Immature natural killer cell (primary cell): ENCODE data around the gene CES4A. TPM values are rescaled to one million over a fixed set of nuclear protein-coding genes. Genes with fewer than 3 reads are reported as not detected.
"Not testable (repeated sequence)": the region's sequence is repeated elsewhere in the genome, so short reads cannot be mapped to it uniquely, and the experiment has no call there.

ENCODE experiments used
- DNase-seq, 3 donors: peaks; one replicate each; pipeline ENCODE4 v3.0.0; 2022; ENCODE audit warnings: mixed read lengths in 1 of 3
- H3K27ac Mint-ChIP-seq, 6 donors: one replicate each; pipeline ENCODE4 v1.8.0; 2020; ENCODE audit warnings: mixed read lengths in 6 of 6, mild to moderate bottlenecking in 5 of 6, inconsistent platforms in 4 of 6, moderate library complexity in 3 of 6
- H3K27me3 Mint-ChIP-seq, 3 donors: one replicate each; pipeline ENCODE4 v1.8.0; 2020 to 2021; ENCODE audit warnings: low read depth in 3 of 3, mild to moderate bottlenecking in 3 of 3, mixed read lengths in 3 of 3, moderate library complexity in 3 of 3, inconsistent platforms in 1 of 3
- H3K36me3 Mint-ChIP-seq, 3 donors: one replicate each; pipeline ENCODE4 v1.8.0; 2020; ENCODE audit warnings: mixed read lengths in 3 of 3, inconsistent platforms in 2 of 3, mild to moderate bottlenecking in 2 of 3
- H3K4me1 Mint-ChIP-seq, 2 donors: one replicate each; pipeline ENCODE4 v1.8.0; 2020; ENCODE audit warnings: inconsistent platforms in 2 of 2, mild to moderate bottlenecking in 2 of 2, mixed read lengths in 2 of 2, moderate library complexity in 1 of 2
- H3K4me3 Mint-ChIP-seq, 5 donors: one replicate each; pipeline ENCODE4 v1.8.0; 2020; ENCODE audit warnings: mild to moderate bottlenecking in 5 of 5, mixed read lengths in 5 of 5, inconsistent platforms in 3 of 5, moderate library complexity in 3 of 5
- H3K9me3 Mint-ChIP-seq, 6 donors: one replicate each; pipeline ENCODE4 v1.8.0; 2020; ENCODE audit warnings: mild to moderate bottlenecking in 6 of 6, mixed read lengths in 6 of 6, inconsistent platforms in 4 of 6, moderate library complexity in 3 of 6
- polyA plus RNA-seq, 3 donors: library from polyadenylated mRNA; unstranded; fragments of 300-500 nt; fragmentation: Illumina TruSeq; gene quantifications; one replicate each; pipeline ENCODE4 v1.2.3, GENCODE V29; 2021

Gene CES4A
- polyA plus RNA-seq, 3 donors from 2014 or later: 0.98 to 1.6 TPM; not detected in 1

- DNase-seq: no peak
- no peak overlapping the region for H3K4me3 Mint-ChIP-seq
- peaks cover 0 to 3% (median 0%) of the 10 kb centered on the region in 3 donors for H3K27me3 Mint-ChIP-seq
- no peaks in the 10 kb centered on the region for H3K9me3 Mint-ChIP-seq
- H3K27ac Mint-ChIP-seq: peak overlapping the region in 1 of 6 donors; percentile 23
- H3K4me1 Mint-ChIP-seq: peaks cover 18 to 72% of the 10 kb centered on the region in 2 donors
- peaks cover 4 to 12% (median 4%) of the 10 kb centered on the region in 3 donors for H3K36me3 Mint-ChIP-seq
These were observed 51.8 kb downstream of the CES4A start for GRCh38 chr16:67040166-67040565.

- Mint-ChIP-seq H3K27ac (peak overlapping the region in 2 of 6 donors; percentile 25 to 28), H3K9me3 (no peaks in the 10 kb centered on the region), H3K27me3 (peaks cover 0 to 3% (median 0%) of the 10 kb centered on the region in 3 donors), H3K4me3 (no peak overlapping the region), H3K4me1 (peaks cover 15 to 64% of the 10 kb centered on the region in 2 donors), H3K36me3 (peaks cover 4 to 12% (median 4%) of the 10 kb centered on the region in 3 donors)
- no peak for DNase-seq
These were observed 52.5 kb downstream of the CES4A start for GRCh38 chr16:67040906-67041305.

GRCh38 chr16:67041520-67041919 is 53.1 kb downstream of the CES4A start:
- Mint-ChIP-seq H3K36me3 (peaks cover 4 to 12% (median 7%) of the 10 kb centered on the region in 3 donors), H3K27ac (peak overlapping the region in 3 of 6 donors; percentile 23 to 28 (median 25)), H3K4me1 (peaks cover 13 to 62% of the 10 kb centered on the region in 2 donors)
- DNase-seq, H3K4me3 Mint-ChIP-seq, H3K9me3 Mint-ChIP-seq, H3K27me3 Mint-ChIP-seq: not testable (repeated sequence)

- DNase-seq: no peak
- Mint-ChIP-seq H3K27me3 (peaks cover 0 to 3% (median 1%) of the 10 kb centered on the region in 3 donors), H3K36me3 (peaks cover 4 to 12% (median 8%) of the 10 kb centered on the region in 3 donors), H3K4me3 (no peak overlapping the region), H3K9me3 (no peaks in the 10 kb centered on the region), H3K27ac (peak overlapping the region in 1 of 6 donors; percentile 41), H3K4me1 (peaks cover 14 to 70% of the 10 kb centered on the region in 2 donors)
These were observed 55.0 kb downstream of the CES4A start for GRCh38 chr16:67043420-67043819.

- Mint-ChIP-seq H3K27ac (no peak overlapping the region), H3K36me3 (peaks cover 0 to 4% (median 0%) of the 10 kb centered on the region in 3 donors), H3K9me3 (no peaks in the 10 kb centered on the region), H3K4me1 (peaks cover 38 to 57% of the 10 kb centered on the region in 2 donors), H3K27me3 (peaks cover 7 to 14% (median 8%) of the 10 kb centered on the region in 3 donors), H3K4me3 (no peak overlapping the region)
- DNase-seq: no peak
These were observed 62.4 kb downstream of the CES4A start for GRCh38 chr16:67050796-67051195.

GRCh38 chr16:67052399-67052798 is 64.0 kb downstream of the CES4A start:
- no peak for DNase-seq
- Mint-ChIP-seq H3K27ac (peak overlapping the region; percentile 79 to 93 (median 88)), H3K9me3 (no peaks in the 10 kb centered on the region), H3K4me3 (peak overlapping the region in 4 of 5 donors; percentile 47 to 77 (median 66)), H3K4me1 (peaks cover 40 to 57% of the 10 kb centered on the region in 2 donors), H3K36me3 (no peaks in the 10 kb centered on the region), H3K27me3 (peaks cover 7 to 14% (median 8%) of the 10 kb centered on the region in 3 donors)

- Mint-ChIP-seq H3K9me3 (no peaks in the 10 kb centered on the region), H3K4me1 (peaks cover 46 to 67% of the 10 kb centered on the region in 2 donors), H3K27me3 (peaks cover 6 to 14% (median 7%) of the 10 kb centered on the region in 3 donors), H3K27ac (peak overlapping the region; percentile 79 to 93 (median 88)), H3K36me3 (no peaks in the 10 kb centered on the region), H3K4me3 (peak overlapping the region; percentile 47 to 84 (median 68))
- DNase-seq: peak in 2 of 3 donors; percentile 6 to 24
These were observed 65.5 kb downstream of the CES4A start for GRCh38 chr16:67053767-67054334.

GRCh38 chr16:67054901-67055300 is 66.5 kb downstream of the CES4A start:
- H3K9me3 Mint-ChIP-seq: no peaks in the 10 kb centered on the region
- peaks cover 6 to 14% (median 7%) of the 10 kb centered on the region in 3 donors for H3K27me3 Mint-ChIP-seq
- H3K4me1 Mint-ChIP-seq: peaks cover 47 to 77% of the 10 kb centered on the region in 2 donors
- DNase-seq: no peak
- peak overlapping the region; percentile 47 to 84 (median 68) for H3K4me3 Mint-ChIP-seq
- peak overlapping the region; percentile 79 to 93 (median 88) for H3K27ac Mint-ChIP-seq
- no peaks in the 10 kb centered on the region for H3K36me3 Mint-ChIP-seq

- no peak for DNase-seq
- H3K27ac Mint-ChIP-seq: peak overlapping the region; percentile 50 to 80 (median 72)
- H3K9me3 Mint-ChIP-seq: no peaks in the 10 kb centered on the region
- H3K36me3 Mint-ChIP-seq: peaks cover 0 to 7% (median 3%) of the 10 kb centered on the region in 3 donors
- H3K4me1 Mint-ChIP-seq: peaks cover 47 to 80% of the 10 kb centered on the region in 2 donors
- H3K4me3 Mint-ChIP-seq: peak overlapping the region in 2 of 5 donors; percentile 30 to 51
- H3K27me3 Mint-ChIP-seq: peaks cover 6 to 14% (median 7%) of the 10 kb centered on the region in 3 donors
These were observed 67.5 kb downstream of the CES4A start for GRCh38 chr16:67055712-67056487.

Other genes with a start within 250 kb of the CES4A start
- 10 to 100 TPM; 15.3 to 41.1 (median 16.6) TPM for gene DYNC1LI2, start 237.0 kb upstream of the CES4A start, polyA plus RNA-seq
- gene TERB1, start 187.0 kb upstream of the CES4A start, polyA plus RNA-seq: under 1 TPM in 1 of 3 donors, not detected in 2; 0.11 TPM
- gene NAE1, start 157.6 kb upstream of the CES4A start, polyA plus RNA-seq: 10 to 100 TPM; 67.2 to 73.8 (median 69.8) TPM
- under 1 TPM; 0.12 to 0.25 (median 0.17) TPM for gene CA7, start 144.2 kb upstream of the CES4A start, polyA plus RNA-seq
- gene PDP2, start 108.1 kb upstream of the CES4A start, polyA plus RNA-seq: 1 to 10 TPM in 2 of 3 donors, not detected in 1; 2.2 to 3.1 TPM
- not detected for gene CDH16, start 69.7 kb upstream of the CES4A start, polyA plus RNA-seq
- not detected for gene RRAD, start 63.1 kb upstream of the CES4A start, polyA plus RNA-seq
- gene CIAO2B, start 54.2 kb upstream of the CES4A start, polyA plus RNA-seq: 100 to 1,000 TPM; 125 to 157 (median 132) TPM
- gene CES2, start 53.1 kb upstream of the CES4A start, polyA plus RNA-seq: 10 to 100 TPM; 13.8 to 26.2 (median 19.5) TPM
- not detected for gene CES3, start 27.3 kb upstream of the CES4A start, polyA plus RNA-seq
- gene CBFB, start 40.6 kb downstream of the CES4A start, polyA plus RNA-seq: 100 to 1,000 TPM in 1 of 3 donors, 10 to 100 TPM in 2; 93.5 to 118 (median 95.2) TPM
- 10 to 100 TPM in 2 of 3 donors, 1 to 10 TPM in 1; 5.7 to 15.1 (median 14.4) TPM for gene PHAF1, start 121.4 kb downstream of the CES4A start, polyA plus RNA-seq
- under 1 TPM in 2 of 3 donors, not detected in 1; 0.13 to 0.18 TPM for gene B3GNT9, start 162.4 kb downstream of the CES4A start, polyA plus RNA-seq
- gene TRADD, start 171.3 kb downstream of the CES4A start, polyA plus RNA-seq: 10 to 100 TPM; 44.9 to 53.7 (median 49.4) TPM
- gene FBXL8, start 171.4 kb downstream of the CES4A start, polyA plus RNA-seq: 1 to 10 TPM; 3.8 to 7.4 (median 5.7) TPM
- not detected for gene HSF4, start 176.2 kb downstream of the CES4A start, polyA plus RNA-seq
- under 1 TPM in 2 of 3 donors, not detected in 1; 0.18 to 0.47 TPM for gene NOL3, start 181.9 kb downstream of the CES4A start, polyA plus RNA-seq
- under 1 TPM in 1 of 3 donors, not detected in 2; 1.00 TPM for gene MATCAP1, start 195.4 kb downstream of the CES4A start, polyA plus RNA-seq
- not detected for gene EXOC3L1, start 201.5 kb downstream of the CES4A start, polyA plus RNA-seq
- 10 to 100 TPM; 42.7 to 85.3 (median 76.0) TPM for gene E2F4, start 203.6 kb downstream of the CES4A start, polyA plus RNA-seq
- gene ELMO3, start 210.5 kb downstream of the CES4A start, polyA plus RNA-seq: not detected
- gene TMEM208, start 238.5 kb downstream of the CES4A start, polyA plus RNA-seq: 100 to 1,000 TPM; 104 to 154 (median 107) TPM